Fibroblast of pulmonary artery (primary cell): ENCODE results near the gene LDHAL6A.

ENCODE experiments used
- DNase-seq: peaks from one replicate; pipeline ENCODE4 v3.0.0-alpha.2; 2010; ENCODE audit warnings: low read depth
- H3K4me3 ChIP-seq: replicated peaks from 2 replicates; pipeline ENCODE4 v1.5.1; 2011; ENCODE audit warnings: low read depth, mild to moderate bottlenecking, control low read depth, low read length, moderate library complexity
- CTCF ChIP-seq: IDR thresholded peaks from 2 replicates; pipeline ENCODE4 v1.5.1; 2011; ENCODE audit warnings: mild to moderate bottlenecking, control low read depth, low read length, inconsistent platforms; ENCODE audit errors: missing control alignments

The LDHAL6A gene

DNA sequence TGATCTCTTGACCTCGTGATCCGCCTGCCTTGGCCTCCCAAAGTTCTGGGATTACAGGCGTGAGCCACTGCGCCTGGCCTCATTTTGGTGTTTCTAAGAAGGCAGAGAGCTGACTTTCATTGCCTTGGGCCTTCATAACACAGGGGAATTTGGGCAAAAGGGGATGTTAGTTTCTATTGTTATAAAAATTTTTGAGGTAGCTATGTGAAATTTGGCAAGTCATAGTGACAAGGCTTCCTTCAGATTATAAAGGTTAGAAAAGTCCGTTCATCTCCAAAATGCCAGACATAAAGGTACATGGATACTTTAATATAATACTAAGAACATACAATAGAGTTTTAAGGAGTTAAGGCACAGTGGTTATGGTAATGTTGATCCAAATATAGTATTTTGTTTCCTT lies 26.3 kb upstream of the LDHAL6A start:
- no peak for DNase-seq
- no peak for TF ChIP-seq CTCF
- H3K4me3 ChIP-seq: no peak overlapping the region

DNA sequence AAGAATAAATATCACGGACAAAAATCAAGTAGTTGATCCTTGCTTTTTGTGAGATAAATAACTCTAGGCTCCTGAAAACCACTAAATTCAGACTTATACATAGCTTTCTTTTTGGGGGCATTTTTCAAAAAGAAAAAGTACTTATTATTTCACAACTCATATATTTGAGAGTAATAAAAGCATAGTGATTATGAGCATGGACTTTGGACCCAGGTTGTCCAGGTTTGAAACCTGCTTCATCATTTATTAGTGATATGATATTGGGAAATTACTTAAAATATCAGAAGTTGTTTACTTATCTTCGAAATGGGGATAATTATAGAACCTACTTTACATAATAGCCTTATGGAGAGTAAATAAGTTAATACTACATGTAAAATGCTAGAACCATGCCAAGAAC lies 17.0 kb upstream of the LDHAL6A start:
- H3K4me3 ChIP-seq: no peak overlapping the region
- DNase-seq: no peak
- TF ChIP-seq CTCF: no peak

GRCh38 chr11:18449251-18449650 lies 6.4 kb upstream of the LDHAL6A start:
- no peak for TF ChIP-seq CTCF
- H3K4me3 ChIP-seq: no peak overlapping the region
- no peak for DNase-seq

- no peak overlapping the region for H3K4me3 ChIP-seq
- DNase-seq: no peak
- no peak for TF ChIP-seq CTCF
These were observed 2.7 kb upstream of the LDHAL6A start for GRCh38 chr11:18452927-18453326.

DNA sequence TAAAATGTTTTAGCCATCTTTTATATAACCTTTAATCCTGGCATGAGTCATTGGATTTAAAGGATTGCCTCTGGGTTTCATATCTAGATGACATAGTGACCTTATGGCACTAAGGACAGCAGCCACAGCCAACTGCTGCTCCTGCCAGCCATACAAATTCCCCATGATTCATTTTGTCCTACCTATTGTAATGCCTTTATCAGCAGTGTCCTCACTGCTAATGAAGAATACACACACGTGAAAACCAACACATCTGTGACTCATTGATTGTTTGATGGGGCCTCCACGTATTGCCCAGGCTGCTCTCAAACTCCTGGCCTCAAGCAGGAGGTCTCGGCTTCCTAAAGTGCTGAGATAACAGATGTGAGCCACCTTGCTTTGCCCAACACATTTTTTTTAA lies 1.8 kb downstream of the LDHAL6A start:
- H3K4me3 ChIP-seq: no peak overlapping the region
- no peak for TF ChIP-seq CTCF
- peak; percentile 24 for DNase-seq

GRCh38 chr11:18459634-18460033 lies 4.0 kb downstream of the LDHAL6A start:
- DNase-seq: no peak
- no peak for TF ChIP-seq CTCF
- no peak overlapping the region for H3K4me3 ChIP-seq

DNA sequence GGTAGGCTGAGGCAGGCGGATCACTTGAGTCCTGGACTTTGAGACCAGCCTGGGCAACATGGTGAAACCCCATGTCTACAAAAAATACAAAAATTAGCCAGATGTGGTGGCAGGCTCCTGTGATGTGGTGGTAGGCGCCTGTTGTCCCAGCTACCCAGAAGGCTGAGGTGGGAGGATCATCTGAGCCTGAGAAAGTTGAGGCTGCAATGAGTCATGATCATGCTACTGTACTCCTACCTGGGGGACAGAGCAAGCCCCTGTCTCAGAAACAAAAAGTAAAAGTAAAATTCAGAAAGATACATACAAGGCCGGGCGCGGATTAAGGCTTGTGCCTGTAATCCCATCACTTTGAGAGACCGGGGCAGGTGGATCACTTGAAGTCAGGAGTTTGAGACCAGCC lies 6.3 kb downstream of the LDHAL6A start:
- TF ChIP-seq CTCF: no peak
- no peak for DNase-seq
- no peak overlapping the region for H3K4me3 ChIP-seq
